Putamen (tissue), 1 donor: ENCODE measurements around the gene SPATA31D3.
"Not testable (repeated sequence)": the region's sequence is repeated elsewhere in the genome, so short reads cannot be mapped to it uniquely, and the experiment has no call there.

Experiments
- DNase-seq: peaks from one replicate; pipeline ENCODE4 v3.0.0-alpha.2; 2016; ENCODE audit warnings: low spot score

Gene SPATA31D3

GRCh38 chr9:81979196-81979595 lies 35.9 kb downstream of the SPATA31D3 start:
- no peak for DNase-seq

DNA sequence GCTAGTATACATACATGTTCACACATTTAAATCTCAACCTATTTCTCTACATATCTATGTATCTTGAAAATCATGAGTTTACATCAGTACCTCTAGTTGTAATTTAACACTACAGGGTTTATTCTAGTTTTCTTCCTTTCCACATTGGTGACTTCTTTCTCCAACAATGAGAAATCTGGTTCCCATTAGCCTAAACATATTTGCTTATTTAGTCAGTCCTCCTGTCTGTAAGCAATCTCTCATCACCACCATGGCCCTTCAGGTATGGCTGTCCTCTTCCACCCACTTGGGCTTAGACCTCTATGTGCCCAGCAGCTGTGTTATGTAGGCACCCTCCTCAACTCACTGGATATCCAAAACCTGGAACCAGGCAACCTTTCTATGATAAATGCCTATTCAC lies 37.3 kb downstream of the SPATA31D3 start:
- no peak for DNase-seq

DNA sequence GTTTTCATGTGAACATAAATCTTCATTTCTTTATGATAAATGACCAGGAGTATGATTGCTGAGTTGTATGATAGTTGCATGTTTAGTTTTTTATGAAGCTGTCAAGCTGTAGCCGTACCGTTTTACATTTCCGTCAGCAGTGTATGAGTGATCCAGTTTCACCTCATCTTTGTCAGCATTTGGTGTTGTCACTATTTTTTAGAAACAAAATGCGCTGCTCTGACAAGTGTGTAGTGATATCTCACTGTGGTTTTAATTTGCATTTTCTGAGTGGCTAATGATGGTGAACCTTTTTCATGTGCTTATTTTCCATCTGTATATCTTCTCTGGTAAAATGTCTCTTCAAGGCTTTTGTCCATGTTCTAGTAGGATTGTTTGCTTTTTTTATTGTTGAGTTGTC lies 38.6 kb downstream of the SPATA31D3 start:
- DNase-seq: no peak

DNA sequence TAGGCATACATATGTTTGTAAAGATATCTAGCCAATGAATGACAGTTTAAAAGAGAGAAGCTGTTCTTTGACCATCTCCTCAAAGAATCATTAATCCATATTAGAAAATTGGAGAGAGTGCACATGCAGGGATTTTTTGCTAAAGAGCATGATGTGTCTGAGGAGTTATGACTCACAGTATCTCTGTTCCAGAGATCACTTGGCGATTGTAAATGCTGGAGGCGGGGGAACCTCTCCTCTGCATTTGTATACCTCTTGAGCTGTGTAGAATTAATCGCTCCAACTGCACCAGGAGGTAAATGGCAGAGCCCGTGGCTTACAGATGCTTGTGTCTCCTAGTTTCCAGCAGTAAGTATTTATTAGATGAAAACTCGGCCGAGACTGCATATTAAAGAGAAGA lies 41.6 kb downstream of the SPATA31D3 start:
- no peak for DNase-seq

- no peak for DNase-seq
Measured at GRCh38 chr9:81986051-81986450, 42.8 kb downstream of the SPATA31D3 start.

DNA sequence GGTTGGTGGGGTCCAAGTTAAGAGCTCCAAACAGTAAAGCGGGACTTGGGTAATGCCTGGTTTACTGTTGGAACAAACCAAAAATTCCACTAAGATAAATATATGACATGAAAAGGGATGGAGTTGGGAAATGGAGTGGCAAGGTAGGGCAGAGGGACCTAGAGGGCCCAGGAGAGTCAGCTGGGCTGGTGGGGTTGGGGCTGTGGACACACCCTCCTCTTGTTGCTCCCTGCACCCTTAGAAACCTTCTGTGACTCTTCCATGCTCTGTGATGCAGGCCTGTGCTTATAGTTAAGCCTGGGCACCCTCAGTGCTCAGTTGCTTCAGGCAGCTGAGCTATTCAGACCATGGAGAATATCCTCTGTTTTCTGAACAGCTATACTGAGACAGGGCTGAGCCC lies 45.2 kb downstream of the SPATA31D3 start, which contains the start of gene SPATA31D1:
TSS of gene SPATA31D1 (plus strand) at position 301 of the 400 bp plus-strand sequence. CDS start at position 348, 47 bp downstream.
- not testable (repeated sequence) for DNase-seq

GRCh38 chr9:81989700-81990099 lies 46.4 kb downstream of the SPATA31D3 start:
- DNase-seq: no peak

DNA sequence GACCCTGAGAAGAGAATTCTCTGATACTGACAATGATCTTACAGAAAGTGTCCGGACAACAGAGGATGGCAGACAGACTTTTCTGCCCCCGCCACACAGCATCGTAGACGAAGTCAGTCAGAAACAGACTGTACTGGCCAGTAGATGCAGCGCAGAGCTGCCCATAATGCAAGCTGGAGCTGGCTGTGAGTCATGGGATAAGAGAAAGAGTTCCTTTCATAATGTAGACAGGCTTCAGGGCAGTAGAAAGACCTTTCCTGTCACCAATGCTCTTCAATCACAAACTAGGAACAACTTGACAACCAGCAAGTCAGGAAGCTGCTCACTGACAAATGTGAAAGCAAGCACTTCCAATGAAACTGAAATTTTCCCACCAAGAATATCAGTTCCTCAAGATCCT lies 50.4 kb downstream of the SPATA31D3 start:
- no peak for DNase-seq
